Measurements from ENCODE around the gene ZNF853.
"Not testable (repeated sequence)": the region's sequence is repeated elsewhere in the genome, so short reads cannot be mapped to it uniquely, and the experiment has no call there.

Gene ZNF853

GRCh38 chr7:6606866-6607583 is 8.4 kb upstream of the ZNF853 start:
- DNase-seq: no peak

DNA sequence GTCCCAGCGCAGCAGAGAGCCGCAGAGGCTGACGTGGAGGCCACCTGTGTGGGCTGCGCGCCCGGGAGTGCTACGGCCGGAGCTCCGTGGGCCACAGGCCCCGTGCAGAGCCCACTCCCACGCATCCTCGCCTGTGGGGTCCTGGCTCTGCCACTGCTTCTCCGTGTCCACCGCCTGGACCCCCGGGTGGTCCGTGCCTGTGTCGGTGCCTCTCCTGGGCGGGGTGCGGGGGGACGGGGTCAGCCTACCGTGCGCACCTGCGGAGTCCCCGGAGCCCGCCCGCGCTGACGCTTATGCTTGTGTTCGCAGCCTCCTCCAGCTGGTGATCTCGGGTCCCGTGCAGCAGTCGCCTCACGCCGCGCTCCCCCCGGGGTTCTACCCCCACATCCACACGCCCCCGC is 7.8 kb upstream of the ZNF853 start:
- DNase-seq: no peak

GRCh38 chr7:6608081-6608480 is 7.3 kb upstream of the ZNF853 start:
- DNase-seq: no peak

DNA sequence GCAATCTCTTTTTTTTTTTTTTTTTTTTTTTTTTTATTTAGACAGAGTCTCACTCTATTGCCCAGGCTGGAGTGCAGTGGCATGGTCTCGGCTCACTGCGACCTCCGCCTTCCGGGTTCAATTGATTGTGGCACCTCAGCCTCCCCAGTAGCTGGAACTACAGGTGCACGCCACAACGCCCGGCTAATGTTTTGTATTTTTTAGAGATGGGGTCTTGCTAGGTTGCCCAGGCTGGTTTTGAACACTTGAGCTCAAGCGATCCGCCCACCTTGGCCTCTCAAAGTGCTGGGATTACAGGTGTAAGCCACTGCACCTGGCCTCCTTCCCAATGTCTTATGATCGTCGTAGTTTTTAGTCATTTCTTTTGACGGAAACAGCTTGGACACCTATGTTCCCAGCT is 6.6 kb upstream of the ZNF853 start:
- no peak for DNase-seq

DNA sequence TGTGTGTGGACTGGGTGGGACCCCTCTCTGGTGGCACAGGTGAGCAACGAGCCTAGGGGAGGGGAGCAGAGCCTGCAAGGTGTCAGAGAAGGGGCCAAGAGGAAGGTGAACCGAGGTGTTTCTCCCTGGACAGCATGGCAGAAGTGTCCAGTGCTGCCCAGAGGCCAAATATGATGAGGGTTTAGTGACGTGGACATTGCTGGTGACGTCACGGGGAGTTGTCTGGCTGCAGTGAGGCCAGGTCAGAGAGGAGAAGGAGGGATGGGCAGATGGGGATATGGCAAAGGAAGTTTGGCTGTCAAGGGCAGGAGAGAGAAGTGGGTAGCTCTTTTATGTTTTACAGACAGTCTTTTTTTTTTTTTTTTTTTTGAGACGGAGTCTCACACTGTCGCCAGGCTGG is 2.6 kb upstream of the ZNF853 start:
- no peak for DNase-seq

DNA sequence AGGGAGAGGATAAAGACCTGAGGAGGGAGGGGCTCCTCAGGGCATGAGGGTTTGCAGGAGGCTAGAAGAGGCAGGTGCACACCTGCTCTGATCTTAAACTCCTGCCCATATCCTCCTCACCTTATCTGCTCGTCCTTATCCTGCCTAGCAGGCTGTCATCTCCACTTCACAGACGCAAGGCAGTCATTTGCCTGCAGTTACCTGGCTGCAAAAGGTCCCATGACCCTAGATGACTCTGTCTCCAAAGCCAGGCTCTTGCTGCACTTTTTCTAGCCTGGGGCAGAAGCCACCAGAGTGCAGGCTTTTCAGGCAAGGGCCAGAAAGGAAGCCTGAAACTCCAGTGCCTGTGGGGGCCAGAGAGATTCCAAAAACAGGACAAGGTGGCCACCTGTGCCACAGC is 1.7 kb upstream of the ZNF853 start:
- DNase-seq: no peak

DNA sequence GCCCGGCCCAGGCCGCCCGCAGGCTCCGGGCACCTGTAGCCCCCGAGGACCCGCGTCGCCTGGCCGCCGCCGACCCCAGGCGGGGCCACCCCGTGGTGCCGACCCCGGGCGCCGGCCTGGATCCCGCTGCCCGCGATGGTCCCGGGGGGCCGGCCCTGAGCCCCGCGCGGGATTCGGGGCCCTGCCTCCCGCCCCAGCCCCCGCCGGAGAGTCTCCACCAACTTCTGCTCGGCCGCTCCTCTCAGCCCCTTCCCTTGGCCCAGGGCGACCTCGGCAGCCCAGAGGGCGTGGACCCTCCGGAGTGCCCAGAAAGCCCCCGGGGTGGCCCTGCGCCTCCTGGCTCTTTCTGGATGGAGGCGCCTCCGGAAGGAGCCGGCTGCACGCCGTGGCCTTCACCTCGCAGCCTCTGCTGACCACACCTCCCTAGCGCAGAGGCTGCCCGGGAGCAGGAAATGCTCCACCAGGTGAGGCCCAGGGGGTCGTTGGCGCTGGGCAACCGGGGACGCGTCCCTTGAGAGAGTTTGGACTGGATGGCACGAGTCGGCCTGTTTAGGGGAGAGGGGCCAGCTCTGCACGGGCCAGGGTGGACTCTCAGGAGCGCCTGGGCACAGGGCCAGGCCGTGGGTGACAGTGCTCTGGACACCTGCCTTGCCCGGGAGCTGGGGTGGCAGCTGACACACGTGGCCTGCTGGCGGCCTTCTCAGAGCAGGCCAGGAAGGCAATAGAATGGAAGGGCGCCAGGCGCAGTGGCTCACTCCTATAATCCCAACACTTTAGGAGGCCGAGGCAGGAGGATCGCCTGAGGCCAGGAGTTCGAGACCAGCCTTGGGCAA is 529 bp downstream of the ZNF853 start:
- DNase-seq: no peak

DNA sequence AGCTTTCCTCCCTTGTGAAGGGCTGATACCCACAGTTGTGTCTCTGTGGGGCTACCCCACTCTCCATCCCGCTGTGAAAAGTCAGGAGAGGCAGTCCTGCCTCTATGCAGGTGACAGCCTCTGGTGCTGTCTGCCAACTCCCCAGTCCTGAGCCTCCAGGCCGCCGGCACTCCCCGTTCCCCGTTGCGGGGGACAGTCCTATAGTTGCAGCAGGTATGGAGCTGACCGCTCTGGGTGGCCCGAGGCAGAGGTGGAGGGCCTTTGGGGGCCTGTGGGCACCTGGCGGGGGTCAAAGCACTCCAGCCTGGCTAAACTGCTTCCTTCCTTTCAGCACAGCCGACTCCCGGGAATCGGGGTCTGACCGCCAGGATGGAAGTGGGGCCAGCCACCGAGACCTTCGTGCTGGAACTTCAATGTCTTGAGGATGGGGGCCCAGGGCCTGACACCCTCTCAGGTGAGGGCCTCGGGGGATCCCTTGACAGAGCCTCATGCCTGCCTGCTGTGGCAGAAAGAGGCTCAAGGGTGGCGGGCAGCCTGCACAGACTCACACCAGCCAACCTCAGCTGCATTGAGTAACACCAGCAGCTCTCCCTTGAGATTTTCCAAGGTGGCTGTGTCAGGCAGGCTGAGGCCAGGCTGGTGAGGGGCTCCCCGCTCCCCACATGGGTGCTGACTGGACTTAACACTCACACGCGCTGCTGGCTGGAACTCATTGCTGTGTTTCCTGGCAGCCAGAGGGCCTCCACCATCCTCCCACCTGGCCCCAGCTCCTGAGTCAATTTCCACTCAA is 1.6 kb downstream of the ZNF853 start:
- no peak for DNase-seq

DNA sequence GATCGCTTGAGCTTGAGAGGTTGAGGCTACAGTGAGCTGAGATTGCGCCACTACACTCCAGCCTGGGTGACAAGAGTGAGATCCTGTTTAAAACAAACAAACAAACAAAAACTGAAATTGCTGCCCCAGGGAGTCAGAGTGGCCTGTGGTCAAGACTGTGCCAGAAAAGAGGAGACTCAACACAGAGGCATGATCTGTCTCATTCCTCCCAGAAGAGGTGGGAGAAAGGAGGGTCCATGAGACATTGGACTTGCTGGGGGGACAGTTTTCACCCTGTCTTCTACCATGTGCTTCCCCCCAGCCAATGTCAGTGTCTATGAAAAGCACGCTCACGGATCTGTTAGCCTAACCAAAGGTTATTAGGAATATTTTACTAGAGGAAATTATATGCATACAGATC is 3.2 kb downstream of the ZNF853 start:
- DNase-seq: no peak

DNA sequence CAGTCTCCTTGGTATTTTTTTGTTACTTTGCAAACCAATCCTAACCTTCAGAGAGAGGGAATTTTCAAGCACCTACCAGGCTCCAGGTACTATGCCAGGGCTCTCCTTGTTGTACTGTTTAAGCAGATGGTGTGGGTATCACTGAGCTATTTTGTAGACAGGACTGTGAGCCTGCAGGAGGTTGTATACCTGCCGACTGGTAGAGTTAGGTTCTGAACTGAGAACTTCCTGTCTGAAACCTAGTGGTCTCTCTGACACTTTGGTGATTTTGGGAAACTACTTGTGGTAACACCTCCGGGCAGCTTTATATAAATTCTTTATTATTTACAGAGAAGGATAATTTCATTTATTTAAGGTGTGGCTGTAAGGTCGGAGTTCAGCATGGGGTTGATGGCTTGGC is 4.6 kb downstream of the ZNF853 start:
- DNase-seq: no peak

DNA sequence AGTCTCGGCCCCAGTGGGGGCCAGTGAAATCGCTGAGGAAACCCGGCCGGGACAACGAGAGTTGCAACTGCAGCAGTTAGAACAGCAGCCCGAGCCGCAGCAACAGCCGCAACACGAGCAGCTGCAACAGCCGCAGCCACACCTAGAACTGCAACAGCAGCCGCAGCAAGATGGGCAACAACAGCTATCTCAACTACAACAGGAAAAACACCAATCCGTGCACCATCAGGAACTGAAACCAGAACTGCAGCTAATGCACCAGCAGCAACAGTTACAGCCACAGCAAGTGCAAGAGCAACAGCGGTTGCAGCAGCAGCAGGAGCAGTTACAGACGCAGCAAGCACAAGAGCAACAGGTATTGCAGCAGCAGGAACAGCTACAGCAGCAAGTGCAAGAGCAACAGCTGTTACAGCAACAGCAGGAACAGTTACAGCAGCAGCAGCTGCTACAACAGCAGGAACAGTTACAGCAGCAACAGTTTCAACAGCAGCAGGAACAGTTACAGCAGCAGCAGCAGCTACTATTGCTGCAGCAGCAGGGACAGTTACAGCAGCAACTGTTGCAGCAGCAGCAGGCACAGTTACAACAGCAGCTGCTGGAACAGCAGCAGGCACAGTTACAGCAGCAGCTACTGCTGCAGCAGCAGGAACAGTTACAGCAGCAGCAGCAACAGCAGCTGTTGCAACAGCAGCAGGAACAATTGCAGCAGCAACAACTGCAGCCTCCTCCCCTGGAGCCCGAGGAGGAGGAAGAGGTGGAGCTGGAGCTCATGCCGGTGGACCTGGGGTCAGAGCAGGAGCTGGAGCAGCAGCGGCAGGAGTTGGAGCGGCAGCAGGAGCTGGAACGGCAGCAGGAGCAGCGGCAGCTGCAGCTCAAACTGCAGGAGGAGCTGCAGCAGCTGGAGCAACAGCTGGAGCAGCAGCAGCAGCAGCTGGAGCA is 6.1 kb downstream of the ZNF853 start:
- no peak for DNase-seq

GRCh38 chr7:6622134-6622710 is 6.8 kb downstream of the ZNF853 start:
- no peak for DNase-seq

DNA sequence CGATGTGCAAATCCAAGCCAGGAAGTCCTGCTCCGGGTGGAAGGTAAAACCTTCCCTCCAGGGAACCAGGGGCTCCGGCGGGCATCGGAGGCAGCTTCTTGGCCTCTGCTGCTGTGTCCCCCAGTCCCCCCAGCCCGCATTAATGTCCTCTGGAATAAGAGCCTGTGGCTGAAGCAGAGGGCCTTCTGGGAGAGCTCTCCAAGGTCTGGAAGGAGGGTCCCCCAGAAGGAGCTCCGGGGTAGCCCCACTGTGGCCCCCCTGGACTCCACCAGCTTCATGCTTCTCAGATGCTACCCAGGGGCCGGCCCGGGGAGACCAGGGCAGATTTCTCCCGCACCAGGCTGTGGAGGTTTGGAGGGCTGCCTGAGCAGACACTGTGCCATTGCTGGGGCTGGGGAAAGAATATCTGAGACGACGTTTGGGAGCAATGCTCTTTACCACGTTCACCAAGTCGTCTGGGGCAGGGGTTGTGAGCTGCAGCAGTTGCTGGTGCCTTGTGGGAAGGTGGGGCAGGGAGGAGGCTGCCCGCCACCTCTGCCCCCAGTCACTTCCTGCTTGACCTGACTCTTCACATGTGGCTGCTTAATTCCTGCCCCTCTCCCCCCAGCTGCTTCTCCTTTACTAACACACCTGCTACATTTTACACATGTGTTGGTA is 8.3 kb downstream of the ZNF853 start:
- DNase-seq: no peak

GRCh38 chr7:6624246-6624611 is 8.8 kb downstream of the ZNF853 start:
- no peak for DNase-seq

DNA sequence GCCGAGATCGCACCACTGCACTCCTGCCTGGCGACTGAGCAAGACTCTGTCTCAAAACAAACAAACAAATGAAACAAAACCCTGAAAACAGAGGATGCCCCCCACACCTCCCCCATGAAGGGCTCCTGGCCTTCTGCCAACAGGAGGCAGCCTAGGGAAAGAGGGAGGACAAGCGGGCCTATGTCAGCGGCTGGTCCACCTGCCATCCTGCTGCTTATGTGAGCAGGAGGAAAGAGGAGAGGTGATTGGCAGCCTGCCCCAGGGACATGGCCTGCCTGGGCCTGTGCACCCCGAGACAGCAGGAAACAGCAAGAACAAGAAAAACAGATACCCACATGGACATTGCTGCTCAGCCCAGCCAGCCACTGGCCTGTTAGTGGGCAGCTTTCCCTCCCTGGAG is 12.6 kb downstream of the ZNF853 start:
- no peak for DNase-seq

- no peak for DNase-seq
These were observed 14.8 kb downstream of the ZNF853 start for GRCh38 chr7:6630007-6630849.

DNA sequence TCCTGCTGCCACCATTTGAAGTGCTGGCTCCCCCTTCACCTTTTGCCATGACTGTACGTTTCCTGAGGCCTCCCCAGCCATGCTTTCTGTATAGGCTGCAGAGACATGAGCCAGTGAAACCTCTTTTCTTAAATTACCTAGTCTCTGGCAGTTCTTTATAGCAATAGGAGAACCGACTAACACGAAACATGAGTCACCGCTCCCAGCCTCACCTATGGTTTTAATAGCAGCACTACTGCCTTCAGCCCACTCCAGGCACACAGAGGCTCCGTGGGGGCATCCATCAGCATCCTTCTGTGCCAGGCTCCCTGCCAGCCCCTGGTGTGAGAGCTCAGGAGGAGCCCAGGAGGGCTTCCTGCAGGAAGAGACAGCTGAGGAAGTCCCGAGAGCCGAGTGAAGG is 16.2 kb downstream of the ZNF853 start:
- no peak for DNase-seq

- no peak for DNase-seq
These were observed 18.6 kb downstream of the ZNF853 start for GRCh38 chr7:6634021-6634420.

GRCh38 chr7:6634971-6635370 is 19.6 kb downstream of the ZNF853 start:
- not testable (repeated sequence) for DNase-seq

DNA sequence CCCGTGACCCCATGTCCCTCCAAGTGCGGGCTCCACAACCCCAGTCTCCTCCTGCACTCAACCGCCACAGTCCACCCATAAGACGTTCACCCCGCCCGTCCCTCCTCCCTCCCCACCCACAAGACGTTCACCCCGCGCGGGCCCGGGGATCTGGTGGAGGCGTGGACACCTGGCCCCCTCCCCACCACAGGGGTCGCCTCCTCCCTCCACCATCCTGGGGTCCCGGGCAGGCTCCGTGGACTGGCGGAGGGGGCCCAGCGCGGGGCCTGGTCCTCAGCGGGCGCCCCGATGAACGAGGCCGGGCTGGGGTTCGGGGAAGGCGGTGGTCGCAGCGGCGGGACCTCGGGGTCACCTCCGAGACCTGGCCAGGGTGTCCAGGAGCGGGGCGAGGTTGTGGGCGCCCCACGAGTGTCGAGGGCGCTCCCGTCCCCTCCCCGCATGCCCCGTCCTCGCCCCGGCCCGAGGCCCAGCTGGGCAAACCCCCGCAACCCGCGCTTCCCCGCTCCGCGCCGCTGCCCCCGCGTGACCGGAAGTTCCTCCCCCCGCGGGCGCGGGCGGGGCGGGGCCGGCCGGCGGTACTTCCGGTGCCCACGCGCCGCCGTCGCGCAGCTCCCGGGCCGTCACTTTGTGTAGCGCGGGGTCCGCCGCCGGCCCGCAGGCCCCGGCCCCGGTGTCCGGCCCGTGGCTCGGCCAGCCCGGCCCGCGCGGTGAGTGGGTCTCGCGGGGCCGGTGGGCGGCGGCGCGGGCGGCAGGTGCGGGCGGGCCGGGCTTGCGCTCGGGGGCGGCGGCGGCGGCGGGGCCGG is 21.5 kb downstream of the ZNF853 start, which contains the start of gene ZNF316:
Gene ZNF316, plus strand, starts transcription at position 578 of the 803 bp plus-strand sequence. CDS start 5,092 bp downstream, outside the sequence.
- peak; percentile 36 for DNase-seq

All from HCEC 1CT (cell line).